Activated CD8-positive, alpha-beta memory T cell treated with anti-CD3 and anti-CD28 coated beads, Interleukin-2, amount 50 U/mL, for 48 hours (primary cell): ENCODE data around the gene NDST1.

Experiments used
- DNase-seq: peaks from one replicate; pipeline ENCODE4 v3.0.0-alpha.2; 2020

The NDST1 gene

GRCh38 chr5:150525163-150525562 is 17.2 kb downstream of the NDST1 start:
- no peak for DNase-seq

DNA sequence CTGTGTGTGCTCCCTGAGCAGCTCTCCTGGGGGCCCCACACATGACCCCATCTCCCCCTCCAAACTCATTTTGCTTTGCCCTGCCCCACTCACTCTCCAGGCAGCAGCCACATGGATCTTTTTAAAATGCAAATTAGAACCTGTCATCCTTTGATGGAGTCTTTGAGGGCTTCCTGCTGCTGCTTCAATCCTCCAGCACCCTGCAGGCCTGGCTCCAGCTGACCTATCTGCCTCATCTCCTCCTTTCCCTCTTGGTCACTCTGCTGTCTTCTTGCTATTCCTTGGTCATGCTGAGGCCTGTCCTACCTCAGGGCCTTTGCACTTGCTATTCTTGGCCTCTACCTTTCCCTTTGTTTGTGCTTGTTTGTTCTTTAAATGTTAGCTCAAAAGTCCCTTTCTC is 17.9 kb downstream of the NDST1 start:
- DNase-seq, result no peak

DNA sequence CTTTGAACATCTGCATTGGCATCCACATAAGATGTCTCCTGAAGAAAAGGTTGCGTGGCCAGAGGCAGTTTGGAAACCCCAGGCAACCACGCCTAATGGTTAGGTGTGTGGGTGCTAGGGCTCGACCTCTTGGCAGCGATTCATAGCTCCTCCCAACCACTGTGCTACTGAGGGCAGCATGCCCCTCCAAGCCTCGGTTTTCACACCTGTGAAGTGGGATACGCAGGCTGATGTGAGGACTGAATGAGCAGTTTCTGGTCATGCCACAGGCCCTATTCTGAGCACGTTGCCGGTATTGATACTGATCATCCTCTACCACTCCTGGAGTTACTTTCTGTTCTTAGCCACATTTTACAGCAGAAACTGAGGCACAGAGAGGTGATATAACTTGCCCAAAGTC is 19.1 kb downstream of the NDST1 start:
- DNase-seq, result no peak

DNA sequence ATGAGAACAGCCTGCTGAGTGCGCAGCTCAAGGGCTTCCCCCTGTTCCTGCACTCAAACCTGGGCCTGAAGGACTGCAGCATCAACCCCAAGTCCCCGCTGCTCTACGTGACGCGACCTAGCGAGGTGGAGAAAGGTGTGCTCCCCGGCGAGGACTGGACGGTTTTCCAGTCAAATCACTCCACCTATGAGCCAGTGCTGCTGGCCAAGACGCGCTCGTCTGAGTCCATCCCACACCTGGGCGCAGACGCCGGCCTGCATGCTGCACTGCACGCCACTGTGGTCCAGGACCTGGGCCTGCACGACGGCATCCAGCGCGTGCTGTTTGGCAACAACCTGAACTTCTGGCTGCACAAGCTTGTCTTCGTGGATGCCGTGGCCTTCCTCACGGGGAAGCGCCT is 19.9 kb downstream of the NDST1 start:
- DNase-seq, result no peak

DNA sequence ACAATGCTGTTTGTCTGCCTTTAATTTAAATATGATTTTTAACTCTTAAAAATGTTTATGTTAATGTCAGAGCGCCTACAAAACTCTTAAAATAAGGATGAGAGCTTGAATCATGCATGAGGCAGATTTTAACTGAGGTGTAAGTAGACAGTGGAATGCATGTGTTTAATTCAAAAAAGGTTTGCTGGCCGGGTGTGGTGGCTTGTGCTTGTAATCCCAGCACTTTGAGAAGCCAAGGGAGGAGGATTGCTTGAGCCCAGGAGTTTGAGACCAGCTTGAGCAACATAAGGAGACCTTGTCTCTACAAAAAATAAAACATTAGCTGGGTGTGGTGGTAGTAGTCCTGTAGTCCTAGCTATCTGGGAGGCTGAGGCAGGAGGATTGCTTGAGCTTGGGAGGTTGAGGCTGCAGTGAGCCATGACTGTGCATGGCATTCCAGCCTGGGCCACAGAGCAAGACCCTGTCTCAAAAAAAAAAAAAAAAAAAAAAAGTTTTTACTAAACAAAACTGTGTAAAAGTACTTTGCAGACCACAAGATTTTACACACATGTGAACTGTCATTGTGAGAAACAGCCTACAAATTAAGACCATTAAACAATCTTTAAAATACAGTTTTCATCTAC is 21.1 kb downstream of the NDST1 start:
- DNase-seq, result no peak

- no peak for DNase-seq
Observed at GRCh38 chr5:150529555-150529954, 21.6 kb downstream of the NDST1 start.

DNA sequence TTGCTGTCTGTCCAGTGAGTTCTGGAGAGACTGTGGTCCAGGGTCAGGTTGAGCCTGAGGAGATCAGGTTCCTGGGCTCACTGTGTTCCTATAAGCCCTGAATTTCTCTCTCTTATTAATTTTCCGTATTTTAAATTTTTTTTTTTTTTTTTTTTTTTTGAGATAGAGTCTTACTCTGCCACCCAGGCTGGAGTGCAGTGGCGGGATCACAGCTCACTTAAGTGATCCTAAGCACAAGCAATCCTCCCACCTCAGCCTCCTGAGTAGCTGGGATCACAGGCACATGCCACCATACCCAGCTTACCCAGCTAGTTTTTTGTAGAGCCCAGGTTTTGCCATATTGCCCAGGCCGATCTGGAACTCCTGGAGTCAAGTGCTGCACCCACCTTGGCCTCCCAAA is 22.5 kb downstream of the NDST1 start:
- no peak for DNase-seq

GRCh38 chr5:150530951-150531588 is 23.1 kb downstream of the NDST1 start:
- no peak for DNase-seq

DNA sequence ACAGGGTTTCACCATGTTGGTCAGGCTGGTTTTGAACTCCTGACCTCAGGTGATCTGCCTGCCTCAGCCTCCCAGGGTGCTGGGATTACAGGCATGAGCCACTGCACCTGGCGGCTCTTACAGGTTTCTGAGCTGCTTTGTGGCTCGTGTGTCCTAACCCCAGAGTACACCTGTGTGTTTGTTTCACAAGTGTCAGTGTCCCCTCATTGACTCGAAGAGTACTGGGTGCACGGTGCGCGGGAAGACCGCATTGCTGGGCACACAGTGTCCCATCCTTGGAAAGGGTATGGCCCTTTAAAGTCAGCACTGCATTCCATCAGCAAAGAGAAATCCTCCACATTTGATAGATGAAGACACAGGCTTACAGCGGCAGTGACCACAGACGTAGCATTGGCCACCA is 23.8 kb downstream of the NDST1 start:
- DNase-seq, result no peak

GRCh38 chr5:150532151-150532550 is 24.2 kb downstream of the NDST1 start:
- DNase-seq, result no peak

DNA sequence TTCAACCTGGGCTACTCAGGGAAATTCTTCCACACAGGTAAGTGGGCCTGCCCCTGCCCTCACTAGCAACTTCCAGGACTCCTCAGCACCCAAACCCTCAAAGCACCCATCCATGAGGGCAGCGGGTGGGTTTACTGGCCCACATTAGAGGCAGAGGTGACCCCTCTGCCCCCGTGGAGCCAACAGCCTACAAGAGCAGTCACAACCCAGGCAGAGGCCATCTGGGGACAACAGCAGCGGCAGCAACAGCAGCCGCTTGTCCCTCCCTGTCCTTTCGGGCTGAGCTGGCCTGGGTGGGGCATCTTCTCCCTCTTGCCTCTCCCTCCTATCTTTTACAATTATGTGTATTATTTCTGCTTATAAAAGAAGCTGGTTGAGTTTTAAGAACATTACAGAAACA is 25.1 kb downstream of the NDST1 start:
- DNase-seq, result no peak

- DNase-seq, result no peak
Observed at GRCh38 chr5:150534811-150535210, 26.9 kb downstream of the NDST1 start.

DNA sequence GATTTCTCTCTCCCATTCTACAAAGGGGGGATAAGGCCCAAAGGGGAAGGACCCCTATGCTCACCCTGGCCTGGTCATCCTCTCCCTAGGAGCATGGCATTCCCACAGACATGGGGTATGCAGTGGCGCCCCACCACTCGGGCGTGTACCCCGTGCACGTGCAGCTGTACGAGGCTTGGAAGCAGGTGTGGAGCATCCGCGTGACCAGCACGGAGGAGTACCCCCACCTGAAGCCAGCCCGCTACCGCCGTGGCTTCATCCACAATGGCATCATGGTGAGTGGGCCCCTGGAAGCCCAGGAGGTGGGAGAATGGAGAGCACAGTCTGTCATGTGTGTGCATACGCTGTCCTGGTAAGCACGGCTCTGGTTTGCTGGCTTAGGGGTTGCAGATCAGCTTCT is 27.7 kb downstream of the NDST1 start:
- DNase-seq, result no peak

DNA sequence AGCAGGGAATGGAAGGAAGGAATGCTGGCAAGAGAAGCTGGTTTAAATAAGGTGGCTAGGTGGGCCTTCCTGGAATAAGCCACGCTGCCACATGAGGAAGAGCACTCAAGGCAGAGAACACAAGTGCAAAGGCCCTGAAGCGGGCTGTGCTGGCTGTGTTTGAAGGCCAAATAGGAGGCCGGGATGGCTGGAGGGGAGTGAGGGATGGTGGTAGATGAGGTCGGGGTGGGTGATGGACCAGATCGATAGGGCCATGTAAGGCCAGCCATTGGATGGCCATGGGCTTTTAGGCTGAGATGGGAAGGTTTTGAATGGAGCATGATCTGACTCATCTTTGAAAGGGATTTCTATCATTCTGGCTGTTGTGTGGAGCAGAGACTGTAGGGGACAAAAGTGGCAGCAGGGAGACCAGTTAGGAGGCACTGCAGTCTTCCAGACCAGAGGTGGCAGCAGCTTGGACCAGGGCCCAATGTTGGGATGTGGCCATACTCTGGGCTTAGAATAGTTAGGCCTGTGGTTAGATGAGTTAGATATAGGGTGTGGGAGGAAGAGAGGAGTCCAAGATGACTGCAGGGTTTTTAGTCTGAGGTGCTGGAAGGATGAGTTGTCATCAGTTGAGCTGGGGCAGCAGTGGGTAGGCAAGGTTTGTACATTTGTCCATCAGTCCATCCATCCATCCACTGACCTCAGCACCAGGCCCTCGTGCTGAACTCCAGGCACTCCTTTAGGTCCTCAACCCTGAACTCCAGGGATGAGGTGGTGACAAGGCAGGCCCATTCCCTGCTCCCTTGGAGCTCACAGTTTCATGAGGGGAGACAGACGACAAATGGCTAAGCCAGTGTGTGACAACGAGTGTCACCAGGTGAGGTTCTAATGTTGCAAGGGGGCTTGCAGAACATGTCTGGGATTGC is 30.3 kb downstream of the NDST1 start:
- DNase-seq, result no peak

DNA sequence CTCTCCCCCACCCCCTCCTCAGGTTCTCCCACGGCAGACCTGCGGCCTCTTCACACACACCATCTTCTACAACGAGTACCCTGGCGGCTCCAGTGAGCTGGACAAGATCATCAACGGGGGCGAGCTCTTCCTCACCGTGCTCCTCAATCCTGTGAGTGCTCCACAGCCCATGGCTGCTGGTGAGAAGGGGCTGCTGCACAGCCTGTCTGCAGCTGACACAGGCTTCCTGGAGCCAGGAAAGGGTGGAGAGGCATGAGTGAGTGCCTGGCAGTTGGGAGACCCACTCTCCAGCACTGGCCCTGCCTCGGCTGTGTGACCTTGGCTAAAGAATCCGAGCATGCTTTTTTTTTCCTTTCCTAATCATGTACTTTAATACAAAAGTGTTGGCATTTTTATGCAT is 31.3 kb downstream of the NDST1 start:
- no peak for DNase-seq

DNA sequence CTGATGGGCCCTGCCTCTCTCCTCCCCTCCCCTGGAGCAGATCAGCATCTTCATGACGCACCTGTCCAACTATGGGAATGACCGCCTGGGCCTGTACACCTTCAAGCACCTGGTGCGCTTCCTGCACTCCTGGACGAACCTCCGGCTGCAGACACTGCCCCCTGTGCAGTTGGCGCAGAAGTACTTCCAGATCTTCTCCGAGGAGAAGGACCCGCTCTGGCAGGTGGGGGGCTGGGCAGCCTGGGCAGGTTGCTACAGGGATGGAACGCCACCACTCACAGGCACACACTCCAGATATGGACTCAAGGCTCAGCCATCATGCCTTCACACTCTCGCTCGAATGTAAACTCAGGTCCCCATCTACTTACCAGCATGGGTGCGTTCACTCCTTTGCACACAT is 32.1 kb downstream of the NDST1 start:
- no peak for DNase-seq

- DNase-seq, result no peak
Observed at GRCh38 chr5:150540615-150541396, 32.9 kb downstream of the NDST1 start.

GRCh38 chr5:150541397-150541675 is 33.4 kb downstream of the NDST1 start:
- no peak for DNase-seq

DNA sequence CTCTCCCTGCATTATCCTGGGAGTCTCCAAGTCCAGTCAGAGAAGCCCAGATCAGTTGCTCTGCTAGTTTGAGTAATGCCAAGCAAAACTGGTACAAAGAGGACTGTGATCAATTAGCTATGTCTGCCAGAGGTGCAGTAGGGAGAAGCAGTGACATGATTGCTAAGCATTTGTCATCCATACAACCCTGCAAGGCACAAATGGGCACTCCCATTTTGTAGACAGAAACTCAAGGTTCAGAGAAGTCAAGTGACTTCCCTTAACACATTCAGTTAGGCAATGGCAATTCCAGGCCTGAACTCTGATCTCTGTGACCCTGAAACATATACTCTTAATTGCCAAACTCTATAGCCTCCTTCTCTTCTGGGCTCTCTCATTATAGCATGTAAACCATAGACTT is 34.0 kb downstream of the NDST1 start:
- no peak for DNase-seq

DNA sequence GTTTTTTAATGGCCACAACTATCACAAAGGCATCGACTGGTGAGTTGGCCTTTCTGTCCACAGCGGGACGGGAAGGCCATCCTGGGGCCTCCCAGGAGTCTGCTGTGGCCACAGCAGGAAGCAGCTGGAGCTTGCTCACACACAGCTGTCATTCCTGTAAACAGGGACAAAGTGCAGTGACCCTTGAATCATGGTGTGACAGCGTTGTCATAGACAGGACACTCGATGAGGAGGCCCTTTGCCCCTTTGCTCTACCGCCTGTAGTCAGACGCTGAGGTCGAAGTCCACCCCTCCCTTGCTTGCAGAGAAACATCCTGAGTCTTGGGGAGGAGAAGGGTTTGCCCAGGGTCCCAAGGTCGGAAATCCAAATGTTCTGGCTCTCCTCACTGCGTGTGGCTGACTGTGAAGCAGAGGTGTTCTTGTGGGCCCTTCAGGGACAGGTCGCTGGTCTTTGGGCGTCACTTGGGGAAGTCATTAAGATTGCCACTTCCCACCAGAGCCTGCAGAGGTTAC is 35.1 kb downstream of the NDST1 start:
- DNase-seq, result no peak

DNA sequence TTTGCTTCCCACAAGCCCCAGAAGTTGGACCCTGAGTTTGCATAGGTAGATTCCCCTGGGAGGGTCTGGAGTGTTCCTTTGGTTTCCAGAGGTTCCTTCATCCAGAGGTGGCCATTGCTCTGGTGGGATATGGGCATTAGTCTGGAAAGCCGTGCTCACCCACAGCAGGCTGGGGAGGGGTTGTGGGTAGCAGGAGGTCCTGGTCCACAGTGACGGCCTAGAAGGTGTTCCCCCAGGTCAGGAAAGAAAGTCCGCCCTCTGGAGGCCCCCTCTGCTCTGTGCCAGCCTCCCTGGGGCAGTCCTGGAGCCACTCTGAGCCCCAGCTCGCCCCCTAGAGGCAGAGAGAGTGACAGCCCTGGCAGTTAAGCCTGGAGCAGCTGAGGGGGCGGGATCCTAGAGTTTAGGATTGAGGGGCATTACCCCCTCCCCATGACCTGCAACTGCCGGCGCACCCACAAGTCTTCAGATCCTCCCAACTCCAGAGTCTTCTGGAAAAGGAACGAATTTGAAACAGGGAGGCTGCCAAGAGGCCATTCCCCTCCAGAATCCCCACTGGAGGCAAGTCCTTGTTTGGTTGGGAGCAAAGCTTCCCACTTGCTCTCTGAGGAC is 36.8 kb downstream of the NDST1 start:
- peak; percentile 85 for DNase-seq

DNA sequence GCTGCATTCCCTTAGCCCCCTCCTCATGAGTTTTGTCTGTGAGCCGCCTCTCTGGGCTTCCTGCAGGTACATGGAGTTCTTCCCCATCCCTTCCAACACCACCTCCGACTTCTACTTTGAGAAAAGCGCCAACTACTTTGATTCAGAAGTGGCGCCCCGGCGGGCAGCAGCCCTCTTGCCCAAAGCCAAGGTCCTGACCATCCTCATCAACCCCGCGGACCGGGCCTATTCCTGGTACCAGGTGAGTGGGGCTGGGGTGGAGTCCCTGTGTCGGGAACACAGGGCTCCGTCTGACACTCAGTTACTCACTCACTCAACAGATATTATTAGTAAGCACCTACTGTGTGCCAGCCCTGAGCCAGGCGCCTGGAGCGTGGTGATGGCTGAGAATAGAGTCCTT is 37.3 kb downstream of the NDST1 start:
- no peak for DNase-seq

- no peak for DNase-seq
Observed at GRCh38 chr5:150548123-150548522, 40.2 kb downstream of the NDST1 start.
